T-helper 2 cell treated with Interferon-gamma antibody and Interleukin-4, amounts not matched to agents 5 μg/mL and 100 μg/mL, for 36 hours (primary cell): ENCODE data around the gene PPL.
"Not testable (repeated sequence)": the region's sequence is repeated elsewhere in the genome, so short reads cannot be mapped to it uniquely, and the experiment has no call there.

Experiments
- DNase-seq: peaks from one replicate; pipeline ENCODE4 v3.0.0; 2021; ENCODE audit warnings: low spot score
- H3K27ac Mint-ChIP-seq: one replicate; pipeline ENCODE4 v1.8.0; 2021; ENCODE audit warnings: mild to moderate bottlenecking, mixed read lengths
- H3K27me3 Mint-ChIP-seq: one replicate; pipeline ENCODE4 v1.8.0; 2021; ENCODE audit warnings: low read depth, mixed read lengths
- H3K36me3 Mint-ChIP-seq: one replicate; pipeline ENCODE4 v1.8.0; 2021; ENCODE audit warnings: low read depth, mixed read lengths
- H3K4me1 Mint-ChIP-seq: one replicate; pipeline ENCODE4 v1.8.0; 2021; ENCODE audit warnings: low read depth, mixed read lengths
- H3K4me3 Mint-ChIP-seq: one replicate; pipeline ENCODE4 v1.8.0; 2022; ENCODE audit warnings: mild to moderate bottlenecking, moderate library complexity, mixed read lengths
- H3K9me3 Mint-ChIP-seq: one replicate; pipeline ENCODE4 v1.8.0; 2021; ENCODE audit warnings: mixed read lengths

PPL gene

DNA sequence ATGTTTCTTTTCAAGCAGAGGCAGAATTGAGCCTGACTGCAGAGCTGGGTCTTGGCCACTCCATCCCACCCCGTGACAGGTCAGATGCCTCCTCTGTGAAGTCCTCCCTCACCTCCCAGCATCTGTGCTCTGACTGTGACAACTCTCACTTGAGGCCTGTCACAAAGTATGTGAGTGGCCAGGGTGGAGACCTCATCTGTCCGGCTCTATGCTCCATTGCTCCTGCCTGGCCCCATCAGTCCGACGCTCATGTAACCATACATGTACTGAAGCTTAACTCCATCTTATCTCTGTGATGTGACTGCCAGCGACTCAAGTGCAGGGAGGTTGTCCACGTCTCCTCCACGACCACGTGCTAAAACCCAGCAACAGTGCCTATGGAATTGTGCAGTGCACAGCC, 3.5 kb downstream of the PPL start:
- no peak overlapping the region for H3K27ac Mint-ChIP-seq
- H3K27me3 Mint-ChIP-seq: peaks cover 27% of the 10 kb centered on the region
- peaks cover 5% of the 10 kb centered on the region for H3K9me3 Mint-ChIP-seq
- peaks cover 2% of the 10 kb centered on the region for H3K4me1 Mint-ChIP-seq
- no peak overlapping the region for H3K4me3 Mint-ChIP-seq
- H3K36me3 Mint-ChIP-seq: no peaks in the 10 kb centered on the region
- DNase-seq: no peak

DNA sequence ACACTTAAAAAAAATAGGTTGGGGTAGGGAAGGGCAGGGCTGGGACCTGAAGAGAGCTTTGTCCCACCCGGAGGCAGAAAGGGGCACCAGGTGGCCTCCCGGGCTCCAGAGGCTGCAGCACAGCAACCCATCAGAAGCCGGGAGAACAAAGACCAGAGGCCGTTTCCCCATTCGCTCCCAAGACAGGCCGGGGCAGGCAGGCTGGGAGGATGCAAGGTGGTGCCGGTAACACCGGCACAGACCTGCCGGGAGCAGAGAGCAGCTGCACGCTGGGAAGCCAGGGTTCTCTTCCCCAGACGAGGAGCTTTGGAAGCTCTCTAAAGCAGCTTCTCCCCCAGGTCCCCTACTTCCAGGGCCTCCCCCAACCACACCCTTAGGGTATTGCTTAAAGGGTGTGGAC, 5.6 kb downstream of the PPL start:
- no peak overlapping the region for H3K27ac Mint-ChIP-seq
- peaks cover 15% of the 10 kb centered on the region for H3K9me3 Mint-ChIP-seq
- peaks cover 12% of the 10 kb centered on the region for H3K27me3 Mint-ChIP-seq
- no peaks in the 10 kb centered on the region for H3K36me3 Mint-ChIP-seq
- H3K4me3 Mint-ChIP-seq: no peak overlapping the region
- no peak for DNase-seq
- no peaks in the 10 kb centered on the region for H3K4me1 Mint-ChIP-seq

DNA sequence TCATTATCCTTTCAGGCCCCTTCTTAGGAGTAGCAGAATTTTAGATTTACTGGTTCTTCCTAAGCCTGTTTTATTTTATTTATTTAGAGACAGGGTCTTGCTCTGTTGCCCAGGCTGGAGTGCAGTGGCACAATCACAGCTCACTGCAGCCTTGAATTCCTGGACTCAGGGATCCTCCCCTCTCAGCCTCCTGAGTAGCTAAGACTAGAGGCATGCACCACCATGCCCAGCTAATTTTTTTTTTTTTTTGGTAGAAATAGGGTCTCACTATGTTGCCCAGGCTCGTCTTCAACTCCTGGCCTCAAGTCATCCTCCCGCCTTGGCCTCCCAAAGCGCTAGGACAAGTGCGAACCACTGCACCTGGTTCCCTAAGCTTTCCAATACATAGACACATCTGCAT, 7.3 kb downstream of the PPL start:
- not testable (repeated sequence) for H3K27me3 Mint-ChIP-seq, DNase-seq, H3K4me3 Mint-ChIP-seq, H3K4me1 Mint-ChIP-seq, H3K36me3 Mint-ChIP-seq, H3K27ac Mint-ChIP-seq
- H3K9me3 Mint-ChIP-seq: peaks cover 24% of the 10 kb centered on the region

DNA sequence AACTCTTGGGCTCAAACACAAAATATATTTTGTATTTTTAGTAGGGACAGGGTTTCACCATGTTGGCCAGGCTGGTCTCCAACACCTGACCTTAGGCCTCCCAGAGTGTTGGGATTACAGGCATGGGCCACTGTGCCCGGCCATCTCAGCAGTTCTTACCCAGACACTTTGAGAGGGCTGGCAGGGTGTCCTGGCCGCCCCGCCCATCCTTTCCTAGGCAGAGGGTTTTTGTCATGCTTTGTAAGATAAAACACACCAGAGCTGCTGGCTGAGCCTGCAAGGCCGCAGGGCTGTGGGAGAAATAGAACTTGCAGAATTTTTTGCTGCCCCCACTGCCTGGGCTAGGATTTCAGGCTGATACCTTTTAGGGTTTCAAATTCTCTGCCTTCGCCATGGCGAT, 8.7 kb downstream of the PPL start:
- Mint-ChIP-seq H3K27me3 (no peaks in the 10 kb centered on the region), H3K4me1 (no peaks in the 10 kb centered on the region), H3K4me3 (no peak overlapping the region), H3K27ac (no peak overlapping the region), H3K36me3 (no peaks in the 10 kb centered on the region), H3K9me3 (peaks cover 24% of the 10 kb centered on the region)
- DNase-seq: no peak

DNA sequence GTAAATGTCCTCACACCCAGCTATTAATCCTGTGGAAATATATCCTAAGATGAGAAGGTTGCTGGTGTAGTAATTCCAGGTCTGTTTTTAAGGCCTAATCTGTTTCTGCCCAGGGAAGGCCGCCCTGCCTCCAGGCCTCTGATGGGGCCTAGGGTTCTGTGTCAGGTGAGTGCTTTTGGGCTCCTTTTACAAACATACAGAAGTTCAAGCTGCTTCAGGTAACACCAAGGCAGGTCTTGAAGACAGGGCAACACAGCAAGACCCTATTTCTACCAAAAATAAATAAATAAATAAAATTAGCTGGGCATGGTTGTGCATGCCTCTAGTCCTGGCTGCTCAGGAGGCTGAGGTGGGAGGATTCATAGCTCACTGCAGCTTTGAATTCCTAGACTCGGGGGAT, 9.3 kb downstream of the PPL start:
- Mint-ChIP-seq H3K4me3 (no peak overlapping the region), H3K27me3 (no peaks in the 10 kb centered on the region), H3K9me3 (peaks cover 24% of the 10 kb centered on the region), H3K4me1 (no peaks in the 10 kb centered on the region), H3K36me3 (no peaks in the 10 kb centered on the region), H3K27ac (no peak overlapping the region)
- no peak for DNase-seq

DNA sequence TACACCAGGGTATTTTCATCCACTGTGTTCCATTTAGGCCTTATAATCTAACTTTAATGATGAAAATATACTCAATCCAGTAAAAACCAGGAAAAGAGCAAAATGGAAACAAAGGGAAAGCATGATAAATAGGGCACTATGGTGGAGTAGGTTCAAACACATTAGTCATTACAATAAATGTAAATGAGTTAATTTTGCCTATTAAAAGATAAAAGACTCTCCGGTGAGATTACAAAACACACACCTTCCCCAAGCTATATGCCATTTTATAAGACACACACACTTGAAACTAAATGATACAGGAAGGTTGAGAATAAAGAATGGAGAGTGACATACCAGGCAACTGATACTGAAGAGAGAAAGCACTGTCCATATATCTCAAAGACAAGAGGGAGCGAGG, 10.0 kb downstream of the PPL start:
- no peak overlapping the region for H3K4me3 Mint-ChIP-seq
- no peaks in the 10 kb centered on the region for H3K27me3 Mint-ChIP-seq
- no peak for DNase-seq
- peaks cover 24% of the 10 kb centered on the region for H3K9me3 Mint-ChIP-seq
- no peak overlapping the region for H3K27ac Mint-ChIP-seq
- H3K4me1 Mint-ChIP-seq: no peaks in the 10 kb centered on the region
- H3K36me3 Mint-ChIP-seq: no peaks in the 10 kb centered on the region

DNA sequence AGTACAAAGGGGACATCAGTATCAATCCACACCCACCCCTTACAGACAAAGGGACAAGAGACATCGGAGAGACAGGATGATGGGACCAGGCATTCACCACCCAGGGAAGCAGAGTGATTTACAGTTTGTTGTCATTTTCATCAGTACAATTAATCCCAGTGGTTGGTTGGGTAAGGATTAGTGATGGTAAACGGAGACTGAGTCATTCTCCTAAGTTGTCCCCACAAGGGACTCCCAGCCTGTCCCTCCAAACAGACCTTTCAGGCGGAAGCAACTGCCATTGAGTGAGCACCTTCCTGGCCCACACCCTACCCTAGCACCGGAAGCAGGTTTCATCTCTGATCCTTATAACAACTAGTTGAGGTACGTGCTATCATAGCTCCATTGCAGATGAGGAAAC, 11.2 kb downstream of the PPL start:
- Mint-ChIP-seq H3K27me3 (no peaks in the 10 kb centered on the region), H3K36me3 (no peaks in the 10 kb centered on the region), H3K4me1 (no peaks in the 10 kb centered on the region), H3K27ac (no peak overlapping the region), H3K9me3 (peaks cover 24% of the 10 kb centered on the region), H3K4me3 (no peak overlapping the region)
- DNase-seq: no peak

DNA sequence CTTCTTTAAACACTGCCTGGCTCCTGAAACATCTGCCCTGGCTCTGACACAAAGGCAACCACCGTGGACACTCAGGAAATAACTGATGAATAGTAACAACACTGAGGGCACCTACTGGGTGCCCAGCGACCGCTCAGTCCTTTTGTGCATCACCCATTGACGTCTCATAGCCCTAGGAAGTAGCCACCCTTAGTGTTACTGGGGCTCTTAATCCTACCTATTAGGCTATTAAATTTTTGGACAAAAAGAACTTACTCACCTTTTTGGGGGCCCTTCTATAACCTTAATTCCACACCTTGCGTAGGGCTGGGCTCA, 11.7 kb downstream of the PPL start:
- no peak overlapping the region for H3K4me3 Mint-ChIP-seq
- no peak overlapping the region for H3K27ac Mint-ChIP-seq
- no peaks in the 10 kb centered on the region for H3K4me1 Mint-ChIP-seq
- H3K36me3 Mint-ChIP-seq: no peaks in the 10 kb centered on the region
- no peaks in the 10 kb centered on the region for H3K27me3 Mint-ChIP-seq
- peaks cover 24% of the 10 kb centered on the region for H3K9me3 Mint-ChIP-seq
- no peak for DNase-seq

DNA sequence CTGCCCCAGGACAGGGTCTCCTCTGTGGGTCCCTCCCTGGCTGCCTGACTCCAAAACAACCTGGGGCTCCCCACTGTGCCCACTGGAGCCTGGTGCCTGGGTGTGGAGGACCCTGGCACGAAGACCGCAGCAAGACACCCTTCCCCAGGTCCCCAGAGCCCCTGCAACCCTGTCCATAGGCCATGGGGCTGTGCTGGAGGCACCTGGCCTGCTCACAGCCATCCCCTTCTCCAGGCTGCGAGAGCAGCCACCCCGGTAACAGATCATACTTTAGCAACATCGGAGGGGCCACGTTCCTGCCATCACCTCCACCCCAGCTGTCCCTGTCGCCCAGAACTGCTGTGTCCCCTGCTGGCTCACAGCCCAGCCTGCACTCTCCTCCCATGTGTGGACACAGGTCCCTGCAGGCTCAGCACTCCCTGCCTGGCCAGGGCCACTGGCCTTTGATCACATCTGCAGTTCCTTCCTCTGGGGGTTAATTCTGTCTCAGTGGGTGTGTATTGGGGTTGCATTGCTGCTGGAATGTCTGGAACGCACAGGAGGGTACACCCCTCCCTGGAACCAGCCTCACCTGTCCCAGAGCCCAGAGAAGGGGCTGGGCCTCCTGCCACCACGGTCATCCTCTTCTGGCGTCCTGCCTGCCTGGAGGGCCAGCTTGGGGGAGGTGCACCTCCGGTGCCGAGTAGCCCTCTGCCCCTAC, 12.2 kb downstream of the PPL start:
- Mint-ChIP-seq H3K27ac (no peak overlapping the region), H3K9me3 (peaks cover 24% of the 10 kb centered on the region), H3K27me3 (no peaks in the 10 kb centered on the region), H3K36me3 (no peaks in the 10 kb centered on the region), H3K4me1 (no peaks in the 10 kb centered on the region), H3K4me3 (no peak overlapping the region)
- no peak for DNase-seq

DNA sequence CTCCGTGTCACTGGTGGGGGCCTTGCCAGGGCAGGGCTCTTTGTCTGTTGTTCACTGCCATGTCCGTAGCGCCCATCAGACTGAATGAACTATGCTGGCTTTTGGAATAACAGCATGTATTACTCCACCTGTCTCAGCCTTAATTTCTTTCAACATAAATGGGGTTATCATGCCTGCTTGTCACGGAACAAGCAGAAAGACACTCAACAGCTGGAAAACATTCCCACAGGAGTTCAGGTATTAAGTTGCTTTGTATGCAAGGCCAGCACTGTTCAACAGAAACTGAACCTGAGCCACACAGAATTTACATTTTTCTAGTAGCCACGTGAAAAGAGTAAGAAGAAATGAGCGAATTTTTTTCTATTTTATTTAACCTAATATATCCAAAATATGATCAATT, 13.1 kb downstream of the PPL start:
- Mint-ChIP-seq H3K4me3 (no peak overlapping the region), H3K27me3 (no peaks in the 10 kb centered on the region), H3K27ac (no peak overlapping the region), H3K4me1 (no peaks in the 10 kb centered on the region), H3K9me3 (peaks cover 18% of the 10 kb centered on the region), H3K36me3 (no peaks in the 10 kb centered on the region)
- no peak for DNase-seq

DNA sequence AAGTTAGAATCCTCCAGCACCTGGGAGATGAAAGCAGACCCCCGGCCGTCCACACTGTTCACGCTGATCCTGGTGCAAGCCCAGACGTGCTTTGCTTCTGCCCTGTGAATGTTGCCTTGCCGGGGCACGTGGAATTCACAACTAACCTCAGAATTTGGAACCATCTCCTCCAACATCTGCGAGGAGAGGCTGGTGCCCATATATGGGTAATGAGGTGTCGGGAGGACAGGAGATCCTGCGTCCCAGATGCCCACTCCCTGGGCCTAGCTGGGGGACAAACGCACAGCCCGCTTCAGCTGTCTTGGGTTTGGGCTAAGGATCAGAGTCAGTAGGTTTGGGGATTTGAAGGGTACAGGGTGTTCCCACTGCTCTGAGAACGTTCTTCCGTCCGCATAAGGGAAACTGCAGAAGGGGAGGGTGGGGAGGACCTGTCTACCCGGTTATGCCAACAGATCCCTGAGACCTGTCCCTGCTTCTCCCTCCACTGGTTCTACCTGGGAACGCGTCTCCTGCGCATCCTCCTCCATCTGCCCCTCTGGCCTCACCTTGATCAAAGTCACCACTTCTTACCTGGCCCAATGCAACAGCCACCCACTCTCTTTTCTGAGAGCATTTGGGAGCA, 14.1 kb downstream of the PPL start:
- Mint-ChIP-seq H3K4me3 (no peak overlapping the region), H3K9me3 (peaks cover 18% of the 10 kb centered on the region), H3K27me3 (no peaks in the 10 kb centered on the region), H3K4me1 (no peaks in the 10 kb centered on the region), H3K27ac (no peak overlapping the region), H3K36me3 (no peaks in the 10 kb centered on the region)
- no peak for DNase-seq

DNA sequence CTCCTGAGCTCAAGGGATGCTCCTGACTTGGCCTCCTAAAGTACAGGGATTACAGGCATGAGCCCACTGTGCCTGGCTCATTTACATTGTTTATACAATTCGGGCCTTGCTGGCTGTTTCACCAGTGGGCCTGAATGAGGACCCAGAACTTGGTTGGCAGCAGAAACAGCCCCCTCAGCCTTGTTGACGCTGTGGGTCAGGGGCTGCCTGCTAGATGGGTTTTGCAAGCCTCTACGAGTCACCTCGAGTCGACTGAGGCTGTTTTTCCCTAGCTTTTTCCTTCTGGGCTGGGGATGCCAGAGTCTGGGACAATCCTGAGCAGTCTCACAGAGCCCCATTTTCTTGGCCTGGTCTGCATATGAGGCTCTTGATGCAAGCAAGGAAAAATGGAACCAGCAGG, 16.1 kb downstream of the PPL start:
- no peak for DNase-seq
- Mint-ChIP-seq H3K27ac (no peak overlapping the region), H3K36me3 (no peaks in the 10 kb centered on the region), H3K27me3 (no peaks in the 10 kb centered on the region), H3K4me1 (no peaks in the 10 kb centered on the region), H3K9me3 (peaks cover 3% of the 10 kb centered on the region), H3K4me3 (no peak overlapping the region)

DNA sequence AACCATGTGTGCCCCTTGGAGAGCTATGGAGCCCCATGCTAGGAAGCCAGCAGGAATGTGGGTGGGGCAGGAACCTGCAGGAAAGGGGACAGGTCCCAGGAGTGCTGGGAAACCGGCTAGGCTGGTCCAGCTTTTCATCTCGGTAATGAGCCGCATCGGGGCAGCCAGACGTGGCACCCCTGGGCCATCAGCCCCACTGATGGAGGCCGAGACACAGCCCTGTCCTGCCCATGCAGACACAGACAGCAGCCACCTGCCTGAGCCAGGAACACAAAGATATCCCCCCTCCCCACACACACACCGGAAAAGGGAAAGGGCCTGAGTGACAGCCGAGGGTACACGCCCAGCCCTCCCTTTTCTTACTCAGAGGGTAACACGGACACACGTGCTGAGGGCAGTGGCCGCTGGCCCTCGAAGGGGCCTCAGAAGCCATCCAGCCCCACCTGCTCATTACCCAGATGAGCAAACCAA, 18.1 kb downstream of the PPL start:
- Mint-ChIP-seq H3K4me3 (no peak overlapping the region), H3K27ac (no peak overlapping the region), H3K4me1 (no peaks in the 10 kb centered on the region), H3K9me3 (no peaks in the 10 kb centered on the region), H3K36me3 (no peaks in the 10 kb centered on the region), H3K27me3 (no peaks in the 10 kb centered on the region)
- no peak for DNase-seq

DNA sequence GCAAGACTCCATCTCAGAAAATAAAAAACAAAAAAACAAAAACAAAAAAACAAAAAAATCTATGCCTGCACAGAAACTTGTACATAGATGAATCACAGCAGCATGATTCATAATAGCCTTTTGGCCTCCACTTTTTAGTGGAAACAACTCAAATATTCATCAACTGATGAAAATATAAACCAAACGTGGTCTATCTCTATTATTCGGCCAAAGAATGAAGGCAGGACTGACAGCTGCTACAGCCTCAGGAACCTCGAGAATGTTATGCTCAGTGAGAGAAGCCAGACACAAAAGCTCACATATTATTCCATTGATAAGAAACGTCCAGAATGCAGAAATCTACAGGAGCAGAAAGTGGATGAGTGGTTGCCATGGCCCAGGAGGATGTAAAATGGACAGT, 19.8 kb downstream of the PPL start:
- Mint-ChIP-seq H3K9me3 (no peaks in the 10 kb centered on the region), H3K27me3 (no peaks in the 10 kb centered on the region), H3K4me1 (no peaks in the 10 kb centered on the region), H3K4me3 (no peak overlapping the region), H3K27ac (no peak overlapping the region), H3K36me3 (no peaks in the 10 kb centered on the region)
- no peak for DNase-seq

DNA sequence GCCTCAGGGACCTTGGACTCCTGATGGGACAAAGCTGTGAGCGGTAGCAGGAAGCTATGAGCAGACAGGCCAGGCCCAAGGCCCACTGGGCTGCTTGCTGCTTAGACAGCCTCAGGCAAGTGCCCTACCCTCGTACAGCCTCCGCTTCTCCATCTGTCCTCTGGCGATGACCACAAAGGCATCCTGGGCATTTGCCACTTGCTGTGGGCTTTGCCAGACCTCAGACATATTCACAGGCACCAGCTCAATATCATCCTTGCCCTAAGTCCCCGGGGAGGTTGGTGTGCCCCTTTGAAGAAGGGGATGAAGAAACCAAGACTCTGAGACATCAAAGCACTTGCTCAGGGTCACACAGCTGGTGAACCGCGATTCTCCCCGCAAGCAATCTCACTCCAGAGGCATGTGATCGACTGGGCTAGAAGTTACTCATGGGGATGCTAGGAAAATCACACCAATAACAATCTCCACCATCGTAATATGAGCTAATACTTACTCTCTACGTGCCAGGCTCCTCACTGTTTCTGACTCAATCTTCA, 21.7 kb downstream of the PPL start:
- no peak for DNase-seq
- Mint-ChIP-seq H3K27ac (no peak overlapping the region), H3K4me3 (no peak overlapping the region), H3K27me3 (no peaks in the 10 kb centered on the region), H3K9me3 (no peaks in the 10 kb centered on the region), H3K36me3 (no peaks in the 10 kb centered on the region), H3K4me1 (no peaks in the 10 kb centered on the region)
